DLD1 (cell line): Measurements from ENCODE around the gene LPIN2.
"Not testable (repeated sequence)": the region's sequence is repeated elsewhere in the genome, so short reads cannot be mapped to it uniquely, and the experiment has no call there.

Experiments
- in situ Hi-C: cut with HindIII; loops from 2 replicates; pipeline ENCODE4 v1.10.0; 2017; ENCODE audit warnings: low sequenced_read_pairs

LPIN2 gene

GRCh38 chr18:3013024-3013804 is at the start of gene LPIN2:
Gene LPIN2, minus strand, starts transcription at chr18:3013144. Its CDS starts 52,304 bp downstream, at chr18:2960840.
- in situ Hi-C loops: no loop called here

- in situ Hi-C loops: no loop called here
Observed at GRCh38 chr18:3061581-3062312, 48.8 kb upstream of the LPIN2 start.

GRCh38 chr18:3060667-3061580 is 48.0 kb upstream of the LPIN2 start:
- in situ Hi-C loops: no loop called here

- in situ Hi-C loops: no loop called here
Observed at GRCh38 chr18:3059272-3059671, 46.3 kb upstream of the LPIN2 start.

GRCh38 chr18:3058328-3059191 is 45.6 kb upstream of the LPIN2 start:
- in situ Hi-C loops: no loop called here

- in situ Hi-C loops: no loop called here
Observed at GRCh38 chr18:3057526-3057925, 44.6 kb upstream of the LPIN2 start.

GRCh38 chr18:3056311-3056710 is 43.4 kb upstream of the LPIN2 start:
- in situ Hi-C loops: no loop called here

GRCh38 chr18:3055816-3056215 is 42.9 kb upstream of the LPIN2 start:
- in situ Hi-C loops: no loop called here

- in situ Hi-C loops: no loop called here
Observed at GRCh38 chr18:3055186-3055728, 42.3 kb upstream of the LPIN2 start.

- in situ Hi-C loops: no loop called here
Observed at GRCh38 chr18:3054780-3055179, 41.8 kb upstream of the LPIN2 start.

GRCh38 chr18:3054214-3054613 is 41.3 kb upstream of the LPIN2 start:
- in situ Hi-C loops: no loop called here

GRCh38 chr18:3053081-3053480 is 40.1 kb upstream of the LPIN2 start:
- in situ Hi-C loops: no loop called here

- in situ Hi-C loops: no loop called here
Observed at GRCh38 chr18:3052411-3052758, 39.4 kb upstream of the LPIN2 start.

- in situ Hi-C loops: no loop called here
Observed at GRCh38 chr18:3051718-3052410, 38.9 kb upstream of the LPIN2 start.

GRCh38 chr18:3049897-3050454 is 37.0 kb upstream of the LPIN2 start:
- in situ Hi-C loops: not testable (repeated sequence)

- in situ Hi-C loops: no loop called here
Observed at GRCh38 chr18:3048820-3049349, 35.9 kb upstream of the LPIN2 start.

- in situ Hi-C loops: no loop called here
Observed at GRCh38 chr18:3048121-3048520, 35.2 kb upstream of the LPIN2 start.

- in situ Hi-C loops: no loop called here
Observed at GRCh38 chr18:3046216-3046808, 33.4 kb upstream of the LPIN2 start.
